Thyroid gland (tissue), 4 donors: Measurements from ENCODE around the gene LRP8.

Experiments used
- CTCF ChIP-seq, 6 experiments: fragments of 200-600 bp in 3 of 6; fragments of 450-650 bp in 3 of 6; sonication (generic) in 3 of 6; IDR thresholded peaks; one replicate each; pipeline ENCODE4 v1.5.1; 2016 to 2019; ENCODE audit warnings: antibody characterized with exemption in 6 of 6, mild to moderate bottlenecking in 2 of 6, inconsistent platforms in 1 of 6, moderate library complexity in 1 of 6
- POLR2A ChIP-seq, 2 donors: fragments of 450-650 bp; IDR thresholded peaks; one replicate each; pipeline ENCODE4 v1.6.1; 2017; ENCODE audit warnings: antibody characterized with exemption in 2 of 2, mild to moderate bottlenecking in 2 of 2, moderate library complexity in 1 of 2

GRCh38 chr1:53278298-53278725, 49.6 kb downstream of the LRP8 start:
- TF ChIP-seq CTCF (IDR thresholded peaks at IDR 0.05) (peak; percentile 73 to 89 (median 83)), POLR2A (IDR thresholded peaks at IDR 0.05) (no peak)
